ENCODE results near the gene SERPINB8. TPM values are rescaled to one million over a fixed set of nuclear protein-coding genes. Genes with fewer than 3 reads are reported as not detected.

SERPINB8 gene
- total and polyA plus RNA-seq, 2 experiments from 2014 or later = 9.3 to 14.7 TPM

GRCh38 chr18:63965716-63966330, 4.1 kb upstream of the SERPINB8 start:
- no peak overlapping the region for H2AFZ ChIP-seq
- H3K4me2 ChIP-seq = no peak overlapping the region
- H3K4me1 ChIP-seq (ENCODE audit: insufficient read depth) = peaks cover 5% of the 10 kb centered on the region
- H3K9me3 ChIP-seq (ENCODE audit: low read depth) = no peaks in the 10 kb centered on the region
- H3K4me3 ChIP-seq = no peak overlapping the region
- no peaks in the 10 kb centered on the region for H3K79me2 ChIP-seq
- no peaks in the 10 kb centered on the region for H3K9me2 ChIP-seq (replicated peaks; ENCODE audit: insufficient read depth)
- DNase-seq (ENCODE audit: low spot score) = no peak
- WGBS (ENCODE audit: low lambda C conversion rate, missing lambda C conversion rate) = 76% methylated on average over 5 of the region's 5 CpGs
- no peaks in the 10 kb centered on the region for H3K36me3 ChIP-seq (replicated peaks; ENCODE audit: insufficient read depth, low read depth)
- TF ChIP-seq EZH2phosphoT487 (IDR thresholded peaks at IDR 0.05; ENCODE audit: low read depth, severe bottlenecking, unreplicated experiment) (no peak), CTCF (IDR thresholded peaks at IDR 0.05; ENCODE audit: poor library complexity) (no peak), EZH2 (IDR thresholded peaks at IDR 0.05; ENCODE audit: borderline replicate concordance) (no peak)
- no peak overlapping the region for H3K27ac ChIP-seq
- H4K20me1 ChIP-seq (ENCODE audit: insufficient read depth, poor library complexity, severe bottlenecking) = no peaks in the 10 kb centered on the region
- no peaks in the 10 kb centered on the region for H3K27me3 ChIP-seq

- TF ChIP-seq CTCF (IDR thresholded peaks at IDR 0.05; ENCODE audit: poor library complexity) (no peak), EZH2 (IDR thresholded peaks at IDR 0.05; ENCODE audit: borderline replicate concordance) (no peak), EZH2phosphoT487 (IDR thresholded peaks at IDR 0.05; ENCODE audit: low read depth, severe bottlenecking, unreplicated experiment) (no peak)
- Histone ChIP-seq H3K4me3 (peak overlapping the region; percentile 27), H2AFZ (peak overlapping the region; percentile 61), H3K4me2 (peak overlapping the region; percentile 77), H3K4me1 (ENCODE audit: insufficient read depth) (peaks cover 5% of the 10 kb centered on the region), H3K79me2 (peaks cover 5% of the 10 kb centered on the region), H3K27me3 (no peaks in the 10 kb centered on the region), H3K9me3 (ENCODE audit: low read depth) (no peaks in the 10 kb centered on the region), H3K36me3 (replicated peaks; ENCODE audit: insufficient read depth, low read depth) (no peaks in the 10 kb centered on the region), H3K9me2 (replicated peaks; ENCODE audit: insufficient read depth) (no peaks in the 10 kb centered on the region), H4K20me1 (ENCODE audit: insufficient read depth, poor library complexity, severe bottlenecking) (no peaks in the 10 kb centered on the region), H3K27ac (peak overlapping the region; percentile 98)
- peak; percentile 78 for DNase-seq (ENCODE audit: low spot score)
- WGBS (ENCODE audit: low lambda C conversion rate, missing lambda C conversion rate) = 10% methylated on average over 18 of the region's 18 CpGs
Measured at GRCh38 chr18:63970809-63971205, 926 bp downstream of the SERPINB8 start.

- no peaks in the 10 kb centered on the region for H3K9me2 ChIP-seq (replicated peaks; ENCODE audit: insufficient read depth)
- no peak for TF ChIP-seq CTCF (IDR thresholded peaks at IDR 0.05; ENCODE audit: poor library complexity)
- no peak for TF ChIP-seq EZH2 (IDR thresholded peaks at IDR 0.05; ENCODE audit: borderline replicate concordance)
- TF ChIP-seq EZH2phosphoT487 (IDR thresholded peaks at IDR 0.05; ENCODE audit: low read depth, severe bottlenecking, unreplicated experiment) = no peak
- H3K27ac ChIP-seq = peak overlapping the region; percentile 98
- H3K36me3 ChIP-seq (replicated peaks; ENCODE audit: insufficient read depth, low read depth) = no peaks in the 10 kb centered on the region
- WGBS (ENCODE audit: low lambda C conversion rate, missing lambda C conversion rate) = 75% methylated on average over 13 of the region's 13 CpGs
- peak overlapping the region; percentile 27 for H3K4me3 ChIP-seq
- H2AFZ ChIP-seq = peak overlapping the region; percentile 61
- H3K4me1 ChIP-seq (ENCODE audit: insufficient read depth) = peaks cover 5% of the 10 kb centered on the region
- peaks cover 5% of the 10 kb centered on the region for H3K79me2 ChIP-seq
- DNase-seq (ENCODE audit: low spot score) = no peak
- H3K4me2 ChIP-seq = peak overlapping the region; percentile 77
- H4K20me1 ChIP-seq (ENCODE audit: insufficient read depth, poor library complexity, severe bottlenecking) = no peaks in the 10 kb centered on the region
- H3K27me3 ChIP-seq = no peaks in the 10 kb centered on the region
- H3K9me3 ChIP-seq (ENCODE audit: low read depth) = no peaks in the 10 kb centered on the region
Measured at GRCh38 chr18:63971320-63972001, 1.6 kb downstream of the SERPINB8 start.

Data from hepatocyte (in vitro differentiated cells).